ENCODE results near the gene ELK3. TPM values are rescaled to one million over a fixed set of nuclear protein-coding genes. Genes with fewer than 3 reads are reported as not detected.

ELK3 gene
- polyA plus RNA-seq, 1 of the 3 experiments (the other 2 are of a cell fraction), result 33.8 TPM

GRCh38 chr12:96219700-96220206 lies 25.6 kb downstream of the ELK3 start (continued):
- TF ChIP-seq REST (IDR thresholded peaks at IDR 0.05; ENCODE audit: low read depth, low read length), result no peak
- peak; percentile 94 for TF ChIP-seq MAX (IDR thresholded peaks at IDR 0.05; ENCODE audit: low read depth)
- TF ChIP-seq TCF12 (IDR thresholded peaks at IDR 0.05), result peak; percentile 84
- TF ChIP-seq GABPA (IDR thresholded peaks at IDR 0.05; ENCODE audit: low read depth), result no peak
- no peak for TF ChIP-seq RCOR1 (IDR thresholded peaks at IDR 0.05; ENCODE audit: low read length)
- no peak for TF ChIP-seq GATA2 (CRISPR knock-in tag; IDR thresholded peaks at IDR 0.05)
- TF ChIP-seq NRF1 (IDR thresholded peaks at IDR 0.05; ENCODE audit: low read depth, low read length), result peak; percentile 38; the same call in 1 of the 2 replicates
- TF ChIP-seq USF2 (IDR thresholded peaks at IDR 0.05; ENCODE audit: borderline replicate concordance, low read depth, low read length), result no peak
- TF ChIP-seq FOXJ3 (CRISPR knock-in tag; IDR thresholded peaks at IDR 0.05), result no peak
- TF ChIP-seq POLR2AphosphoS5 (IDR thresholded peaks at IDR 0.05; ENCODE audit: low read depth, low read length), result peak; percentile 62
- TF ChIP-seq RXRA (IDR thresholded peaks at IDR 0.05; ENCODE audit: borderline replicate concordance, low read depth), result 0 out of 2 replicates have a peak, but pooled peaks have one; percentile 25
- TF ChIP-seq USF1 (IDR thresholded peaks at IDR 0.05; ENCODE audit: borderline replicate concordance, low read depth), result no peak
- TF ChIP-seq FOXM1 (IDR thresholded peaks at IDR 0.05; ENCODE audit: low read depth), result no peak
- no peak for TF ChIP-seq IRF3 (IDR thresholded peaks at IDR 0.05; ENCODE audit: low read depth, low read length)
- TF ChIP-seq MEF2A (IDR thresholded peaks at IDR 0.05; ENCODE audit: borderline replicate concordance, low read depth), result no peak
- TF ChIP-seq CTCF (IDR thresholded peaks at IDR 0.05), result no peak
- TF ChIP-seq NFIC (IDR thresholded peaks at IDR 0.05; ENCODE audit: borderline replicate concordance), result peak; percentile 23; the same call in 1 of the 2 replicates
- TF ChIP-seq CHD2 (IDR thresholded peaks at IDR 0.05; ENCODE audit: low read length, partially characterized antibody), result no peak
- peak; percentile 34 for TF ChIP-seq PBX3 (IDR thresholded peaks at IDR 0.05)

All from SK-N-SH (cell line).